PFSK-1 (cell line): ENCODE data around the gene EIF2A.

Experiments
- FOXP2 ChIP-seq: optimal IDR thresholded peaks from 2 replicates; pipeline ENCODE3; 2011; ENCODE audit warnings: borderline replicate concordance, control low read depth, inconsistent platforms; ENCODE audit not compliant: insufficient read depth; ENCODE audit errors: extremely low read length, extremely low read depth
- POLR2AphosphoS5 ChIP-seq: IDR thresholded peaks from 2 replicates; pipeline ENCODE4 v1.6.1; 2012; ENCODE audit warnings: low read depth, mild to moderate bottlenecking, control low read depth, low read length, moderate library complexity

GRCh38 chr3:150613034-150613433 is 66.4 kb downstream of the EIF2A start:
- TF ChIP-seq POLR2AphosphoS5, result no peak
- TF ChIP-seq FOXP2, result no peak
